AG04449 (cell line): ENCODE data around the gene EXOC4.

Source experiments
- CTCF ChIA-PET: fragments of 350-600 bp; formaldehyde crosslinking; extraction: SDS; loops from one replicate; lab custom pipeline; 2021; ENCODE audit warnings: antibody characterized with exemption; lab: Yijun Ruan, JAX
- POLR2A ChIA-PET: fragments of 400-600, 350-600 bp; formaldehyde crosslinking; extraction: SDS; loops from one replicate; lab custom pipeline; 2020; ENCODE audit warnings: antibody characterized with exemption, inconsistent platforms; lab: Yijun Ruan, JAX
- DNase-seq: peaks from one replicate; pipeline ENCODE4 v3.0.0-alpha.2; 2010; ENCODE audit warnings: low read depth, low spot score
- H3K4me3 ChIP-seq: 2 replicates; pipeline ENCODE4 v1.5.1; 2011; ENCODE audit warnings: low read depth, mild to moderate bottlenecking, control low read depth, low read length
- CTCF ChIP-seq: IDR thresholded peaks from one replicate; pipeline ENCODE4 v1.5.1; 2011; ENCODE audit warnings: mild to moderate bottlenecking, moderate library complexity, low read length, control low read depth, inconsistent platforms; ENCODE audit not compliant: insufficient read depth; ENCODE audit errors: missing control alignments

EXOC4 gene

GRCh38 chr7:133822868-133823552 lies 570.1 kb downstream of the EXOC4 start:
- ChIA-PET POLR2A (no interaction called here), CTCF (interaction anchor here (1.3 kb wide), 1 partner anchor 27 kb away, joined by 3 read pairs; no protein-coding TSS in a partner anchor)
- DNase-seq: no peak
- no peak for TF ChIP-seq CTCF
- H3K4me3 ChIP-seq: no peak overlapping the region

GRCh38 chr7:133824132-133824531 lies 571.3 kb downstream of the EXOC4 start:
- no peak for DNase-seq
- H3K4me3 ChIP-seq: no peak overlapping the region
- POLR2A ChIA-PET: no interaction called here
- no peak for TF ChIP-seq CTCF
- CTCF ChIA-PET: no interaction called here

GRCh38 chr7:133827707-133828623 lies 575.1 kb downstream of the EXOC4 start:
- CTCF ChIA-PET: interaction anchor here (0.9 kb wide), 1 partner anchor 26 kb away, joined by 4 read pairs; no protein-coding TSS in a partner anchor
- POLR2A ChIA-PET: no interaction called here
- no peak for TF ChIP-seq CTCF
- no peak for DNase-seq
- H3K4me3 ChIP-seq: no peak overlapping the region

GRCh38 chr7:133828906-133829305 lies 576.0 kb downstream of the EXOC4 start:
- DNase-seq: no peak
- no peak for TF ChIP-seq CTCF
- H3K4me3 ChIP-seq: no peak overlapping the region
- CTCF ChIA-PET: interaction anchor here (1.1 to 1.6 kb wide), 2 partner anchors 10 to 31 kb away, joined by 3 to 4 read pairs; no protein-coding TSS in a partner anchor
- POLR2A ChIA-PET: no interaction called here

GRCh38 chr7:133829336-133829897 lies 576.5 kb downstream of the EXOC4 start:
- TF ChIP-seq CTCF: no peak
- CTCF ChIA-PET: interaction anchor here (0.9 to 1.6 kb wide), 3 partner anchors 10 to 87 kb away, joined by 3 to 4 read pairs (median 3); no protein-coding TSS in a partner anchor
- no peak overlapping the region for H3K4me3 ChIP-seq
- DNase-seq: no peak
- POLR2A ChIA-PET: no interaction called here
